ENCODE data around the gene SPAST.

DNA sequence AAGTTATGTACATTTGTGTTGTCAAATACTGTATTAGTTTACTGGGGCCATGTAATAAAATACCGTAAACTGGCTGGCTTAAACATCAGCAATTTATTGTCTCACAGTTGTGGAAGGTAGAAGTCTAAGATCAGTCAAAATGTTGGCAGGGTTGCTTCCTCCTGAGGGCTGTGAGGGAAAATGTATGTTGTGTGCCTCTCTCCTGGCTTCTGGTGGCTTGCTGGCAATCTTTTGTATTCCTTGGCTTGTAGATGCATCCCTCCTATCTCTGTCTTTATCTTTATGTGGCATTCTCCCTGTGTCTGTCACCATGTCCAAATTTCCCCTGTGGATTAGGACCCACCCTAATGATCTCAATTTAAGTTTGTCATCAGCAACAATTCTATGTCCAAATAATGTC lies 65.3 kb downstream of the SPAST start:
- TF ChIP-seq, protein P1, sequence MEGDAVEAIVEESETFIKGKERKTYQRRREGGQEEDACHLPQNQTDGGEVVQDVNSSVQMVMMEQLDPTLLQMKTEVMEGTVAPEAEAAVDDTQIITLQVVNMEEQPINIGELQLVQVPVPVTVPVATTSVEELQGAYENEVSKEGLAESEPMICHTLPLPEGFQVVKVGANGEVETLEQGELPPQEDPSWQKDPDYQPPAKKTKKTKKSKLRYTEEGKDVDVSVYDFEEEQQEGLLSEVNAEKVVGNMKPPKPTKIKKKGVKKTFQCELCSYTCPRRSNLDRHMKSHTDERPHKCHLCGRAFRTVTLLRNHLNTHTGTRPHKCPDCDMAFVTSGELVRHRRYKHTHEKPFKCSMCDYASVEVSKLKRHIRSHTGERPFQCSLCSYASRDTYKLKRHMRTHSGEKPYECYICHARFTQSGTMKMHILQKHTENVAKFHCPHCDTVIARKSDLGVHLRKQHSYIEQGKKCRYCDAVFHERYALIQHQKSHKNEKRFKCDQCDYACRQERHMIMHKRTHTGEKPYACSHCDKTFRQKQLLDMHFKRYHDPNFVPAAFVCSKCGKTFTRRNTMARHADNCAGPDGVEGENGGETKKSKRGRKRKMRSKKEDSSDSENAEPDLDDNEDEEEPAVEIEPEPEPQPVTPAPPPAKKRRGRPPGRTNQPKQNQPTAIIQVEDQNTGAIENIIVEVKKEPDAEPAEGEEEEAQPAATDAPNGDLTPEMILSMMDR (IDR thresholded peaks at IDR 0.05) = no peak
- no peak for TF ChIP-seq EZH2 (IDR thresholded peaks at IDR 0.05; ENCODE audit: borderline replicate concordance, insufficient read depth, low read depth, low read length, poor library complexity, severe bottlenecking)
